ENCODE data around the gene LRMDA.

Gene LRMDA

DNA sequence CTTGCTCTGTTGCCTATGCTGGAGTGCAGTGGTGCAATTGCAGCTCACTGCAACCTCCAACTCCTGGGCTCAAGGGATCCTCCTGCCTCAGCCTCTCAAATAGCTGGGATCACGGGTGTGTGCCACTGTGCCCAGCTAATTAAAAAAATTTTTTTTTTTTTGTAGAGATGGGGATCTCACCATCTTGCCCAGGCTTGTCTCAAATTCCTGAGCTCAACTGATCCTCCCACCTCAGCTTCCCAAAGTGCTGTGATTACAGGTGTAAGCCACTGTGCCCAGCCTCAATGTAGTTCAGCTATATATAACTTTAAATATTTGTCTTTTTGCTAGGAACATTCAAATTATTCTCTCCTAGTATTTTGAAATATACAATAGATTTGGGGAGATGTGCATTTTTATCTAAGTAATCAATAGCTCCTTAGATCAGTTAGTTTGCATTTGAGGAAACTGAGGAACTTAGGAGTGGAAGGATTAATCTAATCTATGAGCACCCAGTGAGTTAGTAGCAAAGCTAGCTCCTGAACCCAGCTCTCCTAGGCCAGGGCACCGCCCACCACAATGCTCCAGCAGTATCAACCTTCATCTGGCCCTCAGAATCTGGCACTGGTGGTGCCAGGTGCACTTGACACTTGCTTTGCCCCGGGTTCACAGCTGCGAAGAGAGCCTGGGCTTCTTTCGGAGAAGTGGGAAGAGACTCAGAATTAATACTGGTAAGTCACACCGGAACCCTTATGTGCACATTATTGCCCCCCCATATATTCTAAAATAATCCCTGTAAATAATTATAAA lies 5.9 kb upstream of the LRMDA start:
- DNase-seq = no peak

DNA sequence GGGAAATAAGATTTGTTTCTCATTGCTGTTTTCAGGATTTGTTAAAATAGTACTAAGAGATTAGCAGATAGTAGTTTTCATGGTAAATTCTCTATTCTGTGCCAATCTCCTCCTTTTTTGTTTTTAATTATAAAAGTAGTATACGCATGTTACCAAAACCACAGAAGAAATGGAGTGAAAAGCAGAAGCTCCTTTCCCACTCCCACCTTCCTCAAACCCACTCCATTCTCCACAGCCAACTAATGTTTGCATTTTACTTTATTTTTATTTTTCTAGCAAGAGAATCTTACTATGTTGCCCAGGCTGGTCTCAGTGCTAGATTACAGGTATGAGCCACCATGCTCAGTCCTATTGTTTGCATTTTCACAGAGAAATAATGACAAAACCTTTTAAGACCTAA lies 4.5 kb upstream of the LRMDA start:
- no peak for DNase-seq

DNA sequence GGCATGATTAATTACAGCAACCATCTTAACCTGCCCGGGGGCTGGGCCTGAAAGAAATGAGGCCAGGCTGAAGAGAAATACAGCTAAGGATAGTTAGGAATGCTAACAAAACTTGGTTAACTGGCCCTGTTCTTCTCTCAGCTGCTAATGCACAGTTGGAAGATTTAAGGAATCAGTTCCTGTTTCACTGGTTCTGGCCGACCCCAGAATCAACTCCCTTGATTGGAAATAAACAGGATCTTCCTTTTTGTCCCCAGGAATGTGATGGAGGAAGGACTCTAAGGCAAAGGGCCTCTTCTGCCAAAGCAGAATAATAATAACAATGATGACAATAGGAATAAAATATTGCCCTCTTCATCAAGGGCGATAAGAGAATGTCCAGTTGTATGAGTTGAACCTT lies 3.5 kb upstream of the LRMDA start:
- no peak for DNase-seq

- no peak for DNase-seq
These were observed 2.8 kb upstream of the LRMDA start for GRCh38 chr10:75428434-75429158.

DNA sequence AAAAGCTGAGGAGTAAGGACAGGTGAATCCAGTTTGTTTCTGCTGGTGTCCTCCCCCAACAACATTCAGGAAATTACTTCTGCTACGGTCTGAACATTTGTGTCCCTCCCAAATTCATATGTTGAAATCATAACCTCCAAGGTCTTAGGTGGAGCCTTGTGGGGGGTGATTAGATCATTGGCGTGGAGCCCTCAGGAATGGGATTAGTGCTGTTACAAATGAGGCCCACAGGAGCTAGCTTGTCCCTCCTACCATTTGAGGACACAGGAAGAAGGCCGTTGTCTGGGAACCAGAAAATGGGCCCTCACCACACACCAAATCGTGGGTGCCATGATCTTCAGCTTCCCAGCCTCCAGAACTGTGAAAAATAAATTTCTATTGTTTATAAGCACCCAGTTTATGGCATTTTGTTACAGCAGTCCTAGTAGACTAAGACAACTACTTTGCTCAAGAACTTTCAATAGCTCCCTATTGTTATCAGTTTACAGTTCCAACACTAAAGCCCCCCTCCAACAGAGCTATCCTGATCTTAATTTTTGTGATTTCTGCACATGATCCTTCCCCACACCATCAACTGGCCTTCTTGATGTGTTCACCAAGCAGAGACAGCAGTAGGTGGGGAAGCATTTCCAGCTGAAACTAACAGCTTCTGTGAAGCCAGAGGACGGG lies 2.1 kb upstream of the LRMDA start:
- no peak for DNase-seq

- DNase-seq = no peak
These were observed 1.2 kb upstream of the LRMDA start for GRCh38 chr10:75430000-75430763.

DNA sequence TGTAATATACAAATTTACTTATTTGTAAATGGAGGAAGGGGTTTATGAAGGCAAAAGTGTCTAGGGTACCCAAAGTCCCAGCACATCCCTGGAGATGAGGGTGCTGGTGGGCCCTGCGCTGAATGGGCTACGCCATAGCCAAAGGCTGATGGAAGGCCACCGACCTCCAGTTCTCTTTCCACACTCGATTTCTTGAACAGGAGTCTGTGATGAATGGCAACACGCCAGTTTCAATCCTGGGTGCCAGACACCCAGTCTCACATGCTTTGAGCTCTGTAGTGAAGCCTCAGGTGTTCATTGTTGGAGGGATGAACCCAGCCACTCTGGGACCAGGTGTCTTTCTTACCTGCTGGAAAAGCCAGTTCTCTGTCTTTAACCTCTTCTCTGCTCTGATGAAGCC lies 752 bp downstream of the LRMDA start:
- no peak for DNase-seq

DNA sequence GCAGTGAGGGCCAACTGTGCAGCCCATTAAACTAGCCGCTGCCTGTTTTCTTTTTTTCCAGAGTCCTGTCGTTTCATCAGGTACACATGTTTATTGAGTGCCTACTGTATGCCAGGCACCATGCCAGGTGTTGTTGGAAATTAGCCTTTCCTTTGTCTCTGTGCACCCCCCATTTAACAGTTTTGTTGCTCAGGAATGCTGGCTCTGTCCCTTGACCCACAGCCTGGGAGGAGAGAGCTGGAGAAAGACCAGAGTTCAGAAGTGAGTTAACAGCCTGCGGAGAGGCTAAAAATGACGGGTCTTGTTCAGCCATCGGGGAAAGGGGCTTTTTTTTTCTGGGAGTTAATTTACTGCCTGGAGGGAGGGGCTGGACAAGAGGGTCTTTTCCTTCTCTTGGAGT lies 1.3 kb downstream of the LRMDA start:
- no peak for DNase-seq

DNA sequence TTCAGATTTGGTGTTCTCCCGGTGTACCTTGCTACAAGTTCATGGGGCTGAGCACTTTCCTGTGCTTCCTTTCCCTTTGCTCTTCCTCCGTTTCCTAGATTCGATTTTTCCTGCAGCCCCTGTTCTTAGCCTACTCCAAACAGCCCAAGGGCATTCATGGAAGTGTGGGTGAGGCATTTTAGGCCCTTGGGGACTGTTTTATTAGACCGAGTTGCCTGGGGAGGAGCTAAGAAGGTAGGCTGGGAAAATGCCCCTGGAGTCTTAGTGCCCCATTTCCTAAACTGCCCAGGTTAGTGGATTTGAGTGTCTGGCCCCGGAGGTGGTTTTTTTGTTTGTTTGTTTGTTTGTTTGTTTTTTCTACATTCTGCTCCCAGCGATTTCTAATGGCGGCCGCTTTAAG lies 1.8 kb downstream of the LRMDA start:
- DNase-seq = no peak

DNA sequence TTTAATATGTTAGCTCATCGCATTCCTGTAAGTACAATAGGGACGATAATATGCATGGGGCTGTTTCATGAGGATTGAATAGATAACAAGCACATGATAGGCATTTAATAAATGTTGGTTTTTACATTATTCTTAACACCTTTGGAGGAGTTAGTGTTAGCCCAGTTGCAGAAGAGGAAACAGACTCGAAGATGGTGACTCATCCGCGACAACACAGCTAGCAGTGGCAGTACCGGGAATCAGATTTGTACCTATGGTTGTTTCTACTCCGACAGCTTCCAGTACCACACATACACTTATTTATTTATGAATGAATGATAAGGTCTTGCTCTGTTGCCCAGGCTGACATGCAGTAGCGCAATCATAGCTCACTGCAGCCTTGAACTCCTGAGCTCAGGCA lies 2.9 kb downstream of the LRMDA start:
- DNase-seq = no peak

DNA sequence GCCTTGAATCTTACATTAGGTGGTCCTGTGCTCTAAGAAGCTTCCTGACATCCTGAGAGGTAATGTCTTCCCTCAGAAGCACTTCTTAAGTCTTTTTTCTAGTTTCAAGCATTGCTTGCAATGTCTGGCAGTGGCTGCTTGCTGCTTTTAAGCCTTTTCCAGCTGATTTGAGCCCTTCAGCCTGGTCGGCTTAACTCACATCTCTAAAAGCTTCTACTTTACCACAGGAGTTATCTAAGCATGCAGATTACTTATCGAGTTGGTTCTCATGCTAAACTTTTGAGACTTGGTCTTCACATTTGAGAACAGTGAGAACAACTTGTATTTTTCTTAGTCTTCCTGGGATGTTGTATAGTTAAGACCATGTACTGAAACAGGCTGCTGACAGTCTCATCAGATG lies 3.9 kb downstream of the LRMDA start:
- no peak for DNase-seq

DNA sequence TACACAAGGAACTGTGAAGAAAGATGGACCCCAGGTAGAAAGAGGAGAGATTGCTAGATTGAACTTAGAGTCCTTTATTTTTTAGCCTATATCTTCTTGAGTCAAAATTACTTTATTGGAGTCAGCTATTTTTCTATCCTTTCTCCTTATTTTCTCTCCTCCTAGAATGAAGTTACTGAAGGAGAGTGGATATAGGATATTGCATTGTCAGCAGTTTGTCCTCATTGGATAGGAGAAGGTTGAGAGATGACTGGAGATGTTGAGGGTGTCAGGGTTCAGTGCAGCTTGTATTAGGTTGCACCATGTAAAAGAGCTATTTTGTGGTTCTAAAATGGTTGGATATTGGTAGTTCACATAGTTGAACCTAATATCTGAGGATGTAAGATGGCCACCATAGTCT lies 5.5 kb downstream of the LRMDA start:
- no peak for DNase-seq

GRCh38 chr10:75437693-75438092 lies 6.3 kb downstream of the LRMDA start:
- DNase-seq = no peak

DNA sequence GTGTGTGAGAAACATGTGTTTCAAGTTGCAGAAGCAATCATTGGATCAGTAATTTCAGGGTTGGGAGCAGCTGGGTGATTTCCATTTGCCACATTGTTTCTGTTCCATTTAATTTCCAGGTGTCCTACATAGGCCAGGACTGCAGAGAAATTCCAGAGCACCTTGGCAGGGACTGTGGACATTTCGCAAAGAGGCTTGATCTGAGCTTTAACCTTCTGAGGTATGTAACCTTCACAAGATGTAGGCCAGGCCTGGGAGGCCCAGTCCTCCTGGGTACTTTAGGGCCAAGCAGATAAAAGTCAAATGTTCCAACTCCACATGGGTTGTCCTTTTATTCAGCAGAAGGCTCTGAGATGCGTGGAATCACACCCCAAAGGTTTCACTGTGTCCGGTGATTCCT lies 6.9 kb downstream of the LRMDA start:
- DNase-seq = no peak

GRCh38 chr10:75439811-75440210 lies 8.4 kb downstream of the LRMDA start:
- no peak for DNase-seq

DNA sequence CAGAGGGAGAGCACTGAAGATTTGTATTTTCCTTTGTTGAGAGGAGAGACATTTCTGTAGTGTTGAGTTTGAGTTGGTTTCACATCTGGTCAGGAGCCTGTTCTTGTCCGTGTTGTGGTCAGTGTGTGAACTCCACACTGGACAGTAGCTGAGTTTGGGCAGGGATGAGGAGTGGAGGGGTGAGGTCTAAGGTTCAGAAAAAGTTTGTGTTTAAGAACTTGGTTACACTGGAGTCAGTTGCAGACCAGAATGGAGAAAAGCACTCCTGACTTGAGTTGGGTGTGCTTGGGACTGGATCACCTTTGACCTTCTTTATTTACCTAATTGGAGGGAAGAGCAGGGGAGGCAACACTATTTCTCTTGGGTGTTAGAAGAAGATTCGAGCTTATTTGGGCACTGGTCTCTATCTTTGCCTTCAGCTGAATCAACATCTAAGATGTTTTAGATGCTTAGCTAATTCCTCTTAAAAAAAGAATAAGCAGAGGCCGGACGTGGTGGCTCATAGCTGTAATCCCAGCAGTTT lies 8.9 kb downstream of the LRMDA start:
- no peak for DNase-seq

DNA sequence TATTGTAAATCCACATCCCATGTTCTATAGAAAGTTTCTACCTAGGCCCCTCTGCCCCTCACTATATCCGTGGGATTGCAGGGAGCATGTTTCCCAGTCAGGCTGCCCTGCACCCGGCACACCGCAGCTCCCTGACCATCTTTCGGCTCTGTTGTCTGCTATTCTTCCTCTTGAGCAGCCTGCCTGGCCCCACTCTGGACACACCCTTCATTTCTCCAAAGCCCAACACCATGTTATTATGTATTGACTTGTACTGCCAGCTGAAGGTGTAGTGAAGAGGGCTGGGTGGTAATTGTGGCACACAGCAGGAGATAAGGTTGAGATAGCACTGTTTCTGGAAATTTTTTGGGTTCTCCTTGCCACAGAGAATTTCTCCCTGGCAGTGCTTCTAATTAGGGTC lies 9.8 kb downstream of the LRMDA start:
- no peak for DNase-seq

GRCh38 chr10:75441682-75442081 lies 10.3 kb downstream of the LRMDA start:
- no peak for DNase-seq

DNA sequence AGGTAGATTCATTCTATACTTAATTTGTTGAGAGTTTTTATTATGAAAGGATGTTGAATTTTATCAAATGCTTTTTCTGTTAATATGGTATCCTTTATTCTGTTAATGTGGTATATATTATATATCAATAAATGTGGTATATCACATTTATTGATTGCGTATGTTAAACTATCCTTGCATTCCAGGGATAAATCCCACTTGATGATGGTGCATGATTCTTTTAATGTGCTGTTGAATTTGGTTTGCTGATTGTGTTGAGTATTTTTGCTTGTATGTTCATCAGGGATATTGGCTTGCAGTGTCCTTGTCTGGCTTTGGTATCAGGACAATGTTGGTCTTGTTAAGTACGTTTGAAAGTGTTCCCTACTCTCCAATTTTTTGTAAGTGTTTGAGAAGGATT lies 11.9 kb downstream of the LRMDA start:
- DNase-seq = no peak

DNA sequence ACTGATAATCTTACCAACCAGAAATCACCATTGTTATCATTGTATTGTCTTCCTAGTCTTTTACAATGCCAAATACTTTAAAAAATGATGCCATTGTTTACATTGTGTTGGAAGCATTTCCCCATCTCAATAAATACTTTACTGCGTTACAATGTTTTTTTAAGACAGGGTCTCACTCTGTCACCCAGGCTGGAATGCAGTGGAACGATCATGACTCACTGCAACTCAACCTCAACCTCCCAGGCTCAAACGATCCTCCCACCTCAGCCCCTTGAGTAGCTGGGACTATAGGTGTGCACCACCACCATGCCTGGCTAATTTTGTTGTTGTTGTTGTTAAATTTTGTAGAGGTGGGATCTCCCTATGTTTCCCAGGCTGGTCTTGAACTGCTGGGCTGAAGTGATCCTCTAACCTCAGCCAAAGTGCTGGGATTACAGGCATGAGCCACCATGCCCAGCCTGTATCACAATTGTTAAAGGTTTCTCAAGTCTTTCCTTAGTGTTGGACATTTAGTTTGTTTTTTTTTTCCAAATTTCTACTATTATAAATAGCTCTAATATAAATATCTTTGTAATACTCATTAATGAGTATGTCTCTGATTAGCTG lies 13.5 kb downstream of the LRMDA start:
- DNase-seq = no peak

- DNase-seq = no peak
These were observed 15.1 kb downstream of the LRMDA start for GRCh38 chr10:75446508-75446907.

DNA sequence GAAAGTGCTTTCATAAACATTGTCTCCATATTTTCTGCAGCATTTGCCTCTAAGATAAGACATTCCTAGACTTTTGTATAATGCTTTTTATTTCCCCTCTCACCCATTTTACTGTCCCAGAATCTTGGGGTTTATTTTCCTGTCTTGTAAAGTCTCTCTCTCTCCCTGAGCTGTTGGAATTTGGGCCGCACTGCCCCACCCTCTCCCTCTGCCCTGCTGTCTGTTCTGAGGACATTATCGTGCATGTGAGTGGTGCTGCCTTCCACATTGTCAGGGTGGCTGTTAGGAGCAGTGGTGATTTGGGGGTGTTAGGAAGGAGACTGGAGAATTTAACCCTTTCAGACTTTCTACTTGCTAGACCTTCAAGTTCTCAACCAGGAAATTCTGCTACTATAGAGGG lies 16.7 kb downstream of the LRMDA start:
- no peak for DNase-seq

Measured in activated T-cell treated with anti-CD3 and anti-CD28 coated beads for 4 hours (primary cell).